Activated T-cell treated with anti-CD3 and anti-CD28 coated beads for 1 hour (primary cell): Measurements from ENCODE around the gene RAB12.

ENCODE experiments used
- DNase-seq: peaks from one replicate; pipeline ENCODE4 v3.0.0-alpha.2; 2020; ENCODE audit warnings: low read depth

RAB12 gene

DNA sequence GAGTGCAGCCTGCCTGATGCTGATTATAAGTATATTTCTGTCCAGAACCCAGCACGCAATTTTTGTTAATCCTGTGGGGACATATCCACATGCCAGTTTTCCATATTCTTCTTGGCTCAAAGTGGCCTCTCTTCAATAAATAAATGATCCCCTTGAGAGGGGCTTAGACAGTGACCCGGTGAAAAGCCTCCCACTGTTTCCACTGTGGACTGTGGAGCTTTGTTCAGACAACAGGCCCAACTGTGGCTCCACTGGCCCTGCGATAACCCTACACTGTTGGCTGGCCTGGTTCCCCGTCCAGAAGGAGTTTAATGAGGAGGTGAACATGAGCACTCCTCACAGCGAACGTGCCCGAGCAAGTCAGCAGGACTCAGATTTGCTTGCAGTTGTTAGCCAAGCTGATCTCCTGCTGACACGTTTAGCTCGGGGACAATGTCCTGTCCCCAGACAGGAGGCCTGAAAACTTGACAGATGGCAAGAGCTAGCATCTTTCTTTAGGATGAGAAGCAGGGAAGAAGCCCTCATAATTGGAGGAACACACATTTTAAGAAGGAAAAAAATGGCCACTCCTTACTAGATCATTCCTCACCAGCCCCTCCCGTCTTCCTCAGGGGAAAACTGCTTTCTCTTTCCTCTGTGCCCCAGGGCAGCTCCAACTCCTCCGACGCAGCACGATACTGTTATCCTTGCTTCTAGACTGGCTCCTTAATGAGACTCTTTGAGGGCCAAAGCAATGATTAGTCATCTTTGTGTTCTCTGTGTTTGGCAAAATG lies 76.1 kb downstream of the RAB12 start:
- no peak for DNase-seq

- no peak for DNase-seq
These were observed 76.6 kb downstream of the RAB12 start for GRCh38 chr18:8685914-8686216.

DNA sequence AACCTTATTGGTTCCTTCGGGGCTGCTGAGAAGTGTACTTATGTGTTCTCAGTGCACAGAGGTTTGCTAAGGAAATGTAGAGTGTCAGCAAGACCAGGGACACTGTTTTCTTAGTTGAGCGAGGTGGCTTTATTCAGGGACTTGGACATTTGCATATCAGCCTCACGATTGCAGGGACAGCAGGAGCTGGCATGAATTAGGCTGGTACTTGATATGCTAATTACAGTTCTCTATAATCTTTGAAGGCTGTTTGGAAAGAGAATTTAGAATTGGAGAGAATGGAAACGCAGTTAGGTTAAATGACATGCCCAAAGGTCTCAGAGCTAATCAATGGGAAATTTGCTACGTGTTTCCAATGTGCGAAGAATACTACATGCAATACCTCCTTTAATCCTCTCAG lies 77.4 kb downstream of the RAB12 start:
- no peak for DNase-seq

DNA sequence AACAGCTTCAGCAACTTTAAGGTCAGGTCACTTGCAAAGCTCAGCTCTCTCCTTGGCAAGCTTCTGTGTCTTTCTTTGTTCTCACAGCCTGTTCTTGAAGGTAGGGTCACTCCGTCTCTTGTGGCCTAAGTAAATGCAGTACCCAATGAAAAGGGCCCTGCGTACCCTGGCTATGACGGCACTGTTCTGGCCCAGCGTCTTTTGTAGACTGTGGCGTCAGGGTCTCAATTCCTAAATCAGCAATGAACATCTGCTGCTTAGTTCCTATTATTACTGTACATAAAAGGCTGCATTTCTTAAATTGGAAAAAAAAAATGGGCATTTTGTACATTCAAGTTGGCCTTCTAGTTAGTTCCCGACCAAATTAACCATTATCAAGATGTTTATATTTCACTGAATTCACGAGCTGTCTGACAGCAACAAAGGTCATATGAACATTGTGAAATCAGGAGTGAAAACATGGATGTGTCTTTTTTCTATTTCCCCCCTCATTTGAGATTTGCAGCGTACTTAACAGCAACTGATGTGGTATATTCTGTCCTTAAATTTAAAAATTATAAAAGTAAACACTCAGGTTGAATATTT lies 79.1 kb downstream of the RAB12 start:
- no peak for DNase-seq

- no peak for DNase-seq
These were observed 79.6 kb downstream of the RAB12 start for GRCh38 chr18:8688816-8689215.
